SHP77 (cell line): Measurements from ENCODE around the gene EPHA2.

ENCODE experiments used
- DNase-seq, 2 experiments: peaks; one replicate each; lab custom pipeline; 2025; lab: John Stamatoyannopoulos, UW

The EPHA2 gene

GRCh38 chr1:16134906-16135305 lies 21.0 kb downstream of the EPHA2 start:
- no peak for DNase-seq

GRCh38 chr1:16134066-16134801 lies 21.6 kb downstream of the EPHA2 start:
- DNase-seq = no peak

GRCh38 chr1:16133007-16133961 lies 22.6 kb downstream of the EPHA2 start:
- DNase-seq = no peak

- DNase-seq = no peak
Measured at GRCh38 chr1:16132325-16132785, 23.5 kb downstream of the EPHA2 start.

GRCh38 chr1:16131636-16132324 lies 24.1 kb downstream of the EPHA2 start:
- no peak for DNase-seq

- DNase-seq = no peak
Measured at GRCh38 chr1:16130827-16131226, 25.0 kb downstream of the EPHA2 start.

GRCh38 chr1:16129921-16130543 lies 25.8 kb downstream of the EPHA2 start:
- DNase-seq = no peak

- DNase-seq = no peak
Measured at GRCh38 chr1:16129316-16129715, 26.6 kb downstream of the EPHA2 start.

GRCh38 chr1:16128338-16128741 lies 27.5 kb downstream of the EPHA2 start:
- no peak for DNase-seq

GRCh38 chr1:16127676-16128337 lies 28.1 kb downstream of the EPHA2 start:
- no peak for DNase-seq

GRCh38 chr1:16126743-16127515 lies 28.9 kb downstream of the EPHA2 start:
- no peak for DNase-seq

- DNase-seq = no peak
Measured at GRCh38 chr1:16126160-16126559, 29.7 kb downstream of the EPHA2 start.

GRCh38 chr1:16125483-16125882 lies 30.4 kb downstream of the EPHA2 start:
- DNase-seq = no peak

GRCh38 chr1:16125088-16125470 lies 30.8 kb downstream of the EPHA2 start:
- DNase-seq = no peak

GRCh38 chr1:16124377-16125087 lies 31.3 kb downstream of the EPHA2 start:
- no peak for DNase-seq

GRCh38 chr1:16122916-16123315 lies 33.0 kb downstream of the EPHA2 start:
- DNase-seq = no peak

- no peak for DNase-seq
Measured at GRCh38 chr1:16122350-16122881, 33.5 kb downstream of the EPHA2 start.

- DNase-seq = peak in 1 of 2 experiments; percentile 9
Measured at GRCh38 chr1:16120940-16121410, 34.9 kb downstream of the EPHA2 start.

GRCh38 chr1:16120407-16120806 lies 35.5 kb downstream of the EPHA2 start:
- no peak for DNase-seq
